HG02885 (cell line): Measurements from ENCODE around the gene TDP1.

ENCODE experiments used
- ATAC-seq: cut with Tn5 transposase; IDR thresholded peaks from one replicate; pipeline ENCODE4 v1.9.1; 2021; ENCODE audit warnings: mild to moderate bottlenecking; ENCODE audit not compliant: unreplicated experiment, poor library complexity

The TDP1 gene

GRCh38 chr14:90039253-90040010 lies 83.7 kb downstream of the TDP1 start:
- no peak for ATAC-seq

- no peak for ATAC-seq
Observed at GRCh38 chr14:90040411-90040810, 84.7 kb downstream of the TDP1 start.

GRCh38 chr14:90042496-90043252 lies 86.9 kb downstream of the TDP1 start:
- no peak for ATAC-seq

- no peak for ATAC-seq
Observed at GRCh38 chr14:90045616-90046015, 89.9 kb downstream of the TDP1 start.

- no peak for ATAC-seq
Observed at GRCh38 chr14:90049390-90049789, 93.7 kb downstream of the TDP1 start.

GRCh38 chr14:90050271-90050670 lies 94.5 kb downstream of the TDP1 start:
- ATAC-seq = no peak

GRCh38 chr14:90053044-90053443 lies 97.3 kb downstream of the TDP1 start:
- ATAC-seq = no peak

- ATAC-seq = no peak
Observed at GRCh38 chr14:90054803-90055202, 99.1 kb downstream of the TDP1 start.

- no peak for ATAC-seq
Observed at GRCh38 chr14:90056826-90057225, 101.1 kb downstream of the TDP1 start.

- no peak for ATAC-seq
Observed at GRCh38 chr14:90058876-90059458, 103.2 kb downstream of the TDP1 start.

- peak; percentile 66 for ATAC-seq
Observed at GRCh38 chr14:90060312-90060964, 104.7 kb downstream of the TDP1 start.

GRCh38 chr14:90060965-90061684 lies 105.4 kb downstream of the TDP1 start:
- peak; percentile 24 for ATAC-seq

- ATAC-seq = no peak
Observed at GRCh38 chr14:90061685-90062126, 106.0 kb downstream of the TDP1 start, which contains the start of gene KCNK13. KCNK13 (plus strand) TSS chr14:90061994; CDS start chr14:90062206, 212 bp downstream.

- ATAC-seq = no peak
Observed at GRCh38 chr14:90062127-90062794, 106.5 kb downstream of the TDP1 start.

GRCh38 chr14:90062822-90063539 lies 107.3 kb downstream of the TDP1 start:
- no peak for ATAC-seq

GRCh38 chr14:90072350-90072749 lies 116.6 kb downstream of the TDP1 start:
- no peak for ATAC-seq

- no peak for ATAC-seq
Observed at GRCh38 chr14:90079576-90079975, 123.8 kb downstream of the TDP1 start.

GRCh38 chr14:90087433-90087832 lies 131.7 kb downstream of the TDP1 start:
- ATAC-seq = no peak

GRCh38 chr14:90088176-90088575 lies 132.4 kb downstream of the TDP1 start:
- no peak for ATAC-seq
